SK-N-SH (cell line): ENCODE measurements around the gene AGBL1. TPM values are rescaled to one million over a fixed set of nuclear protein-coding genes. Genes with fewer than 3 reads are reported as not detected.

ENCODE experiments used
- CTCF ChIA-PET: fragments of 300-600, 350-600 bp; formaldehyde crosslinking; extraction: SDS; loops from one replicate; lab custom pipeline; 2021; lab: Yijun Ruan, JAX
- POLR2A ChIA-PET: fragments of 350-600 bp; sonication (Branson Sonifier 250); formaldehyde crosslinking; extraction: SDS; loops from one replicate; lab custom pipeline; 2020; ENCODE audit warnings: antibody characterized with exemption, inconsistent platforms; lab: Yijun Ruan, JAX
- DNase-seq: peaks from one replicate; pipeline ENCODE4 v3.0.0; 2012
- H2AFZ ChIP-seq: fragments of 200-600 bp; sonication (generic); 2 replicates; pipeline ENCODE4 v1.8.1; 2016; ENCODE audit warnings: antibody characterized with exemption, mild to moderate bottlenecking, low read depth
- H3F3A ChIP-seq: fragments of 200-600 bp; sonication (generic); replicated peaks from 2 replicates; pipeline ENCODE3; 2016; ENCODE audit warnings: antibody characterized with exemption, mild to moderate bottlenecking; ENCODE audit not compliant: insufficient read depth
- H3K27ac ChIP-seq, 2 experiments: fragments of 200-500 bp in 1 of 2; fragments of 200-600 bp in 1 of 2; sonication (Bioruptor generic) in 1 of 2; sonication (generic), shearing (Covaris generic) in 1 of 2; 2 replicates each; pipeline versions ENCODE4 v1.5.1 to v1.6.1; 2014 to 2016; ENCODE audit warnings: low read depth in 2 of 2, inconsistent platforms in 1 of 2, low read length in 1 of 2, mild to moderate bottlenecking in 1 of 2, mixed read lengths in 1 of 2
- H3K27me3 ChIP-seq: fragments of 200-600 bp; sonication (generic), shearing (Covaris generic); 2 replicates; pipeline ENCODE4 v1.6.1; 2016; ENCODE audit warnings: mixed run types; ENCODE audit not compliant: insufficient read depth
- H3K36me3 ChIP-seq, 2 experiments: fragments of 200-500 bp in 1 of 2; fragments of 200-600 bp in 1 of 2; sonication (Bioruptor generic) in 1 of 2; sonication (generic) in 1 of 2; replicated peaks in 1 of 2; 2 replicates each; pipeline versions ENCODE3 to v1.5.1; 2014 to 2016; ENCODE audit warnings: low read length in 1 of 2, mild to moderate bottlenecking in 1 of 2; ENCODE audit not compliant: insufficient read depth in 2 of 2, control insufficient read depth in 1 of 2
- H3K4me1 ChIP-seq, 2 experiments: fragments of 200-500 bp in 1 of 2; fragments of 200-600 bp in 1 of 2; sonication (Bioruptor generic) in 1 of 2; sonication (generic), shearing (Covaris generic) in 1 of 2; 2 replicates each; pipeline versions ENCODE4 v1.5.1 to v1.6.1; 2014 to 2016; ENCODE audit warnings: low read depth in 1 of 2, low read length in 1 of 2, mixed run types in 1 of 2; ENCODE audit not compliant: insufficient read depth in 2 of 2, control insufficient read depth in 1 of 2
- H3K4me2 ChIP-seq: fragments of 200-600 bp; sonication (generic), shearing (Covaris generic); 2 replicates; pipeline ENCODE4 v1.6.1; 2017; ENCODE audit warnings: mixed run types
- H3K4me3 ChIP-seq, 2 experiments: fragments of 200-500 bp in 1 of 2; fragments of 200-600 bp in 1 of 2; sonication (Bioruptor generic) in 1 of 2; sonication (generic), shearing (Covaris generic) in 1 of 2; 2 replicates each; pipeline versions ENCODE4 v1.5.1 to v1.8.1; 2014 to 2016; ENCODE audit warnings: low read depth in 2 of 2, inconsistent platforms in 1 of 2, low read length in 1 of 2, mild to moderate bottlenecking in 1 of 2, mixed read lengths in 1 of 2, moderate library complexity in 1 of 2
- H3K79me2 ChIP-seq: fragments of 200-600 bp; sonication (generic); 2 replicates; pipeline ENCODE4 v1.8.1; 2017; ENCODE audit warnings: mild to moderate bottlenecking; ENCODE audit not compliant: insufficient read depth
- H3K9ac ChIP-seq: fragments of 200-600 bp; sonication (generic); 2 replicates; pipeline ENCODE4 v1.6.1; 2017; ENCODE audit warnings: mixed run types
- H3K9me2 ChIP-seq: fragments of 200-600 bp; sonication (generic); 2 replicates; pipeline ENCODE4 v1.6.1; 2017; ENCODE audit warnings: mixed run types
- H3K9me3 ChIP-seq: fragments of 200-600 bp; sonication (generic); 2 replicates; pipeline ENCODE4 v1.6.1; 2017; ENCODE audit warnings: mixed run types, mild to moderate bottlenecking, moderate library complexity
- H4K20me1 ChIP-seq: fragments of 200-600 bp; sonication (generic); 2 replicates; pipeline ENCODE4 v1.6.1; 2017; ENCODE audit warnings: mild to moderate bottlenecking, mixed run types; ENCODE audit not compliant: insufficient read depth
- CHD2 ChIP-seq: fragments of 150-350 bp; IDR thresholded peaks from 2 replicates; pipeline ENCODE4 v1.6.1; 2018; ENCODE audit warnings: low read length; ENCODE audit not compliant: partially characterized antibody
- EP300 ChIP-seq, 2 experiments: IDR thresholded peaks; 2 replicates each; pipeline versions ENCODE4 v1.4.0 to v1.6.1; 2012; ENCODE audit warnings: borderline replicate concordance in 1 of 2, low read depth in 1 of 2, low read length in 1 of 2
- FOSL2 ChIP-seq: IDR thresholded peaks from 2 replicates; pipeline ENCODE4 v1.4.0; 2012; ENCODE audit warnings: low read depth, mild to moderate bottlenecking, moderate library complexity, borderline replicate concordance
- JUND ChIP-seq: IDR thresholded peaks from 2 replicates; pipeline ENCODE4 v1.4.0; 2012
- MEF2A ChIP-seq: IDR thresholded peaks from 2 replicates; pipeline ENCODE4 v1.4.0; 2012; ENCODE audit warnings: low read depth, borderline replicate concordance
- NFIC ChIP-seq: IDR thresholded peaks from 2 replicates; pipeline ENCODE4 v1.4.0; 2012; ENCODE audit warnings: borderline replicate concordance
- NRF1 ChIP-seq: IDR thresholded peaks from 2 replicates; pipeline ENCODE4 v1.6.1; 2012; ENCODE audit warnings: low read depth, mild to moderate bottlenecking, low read length
- POLR2AphosphoS5 ChIP-seq: IDR thresholded peaks from 2 replicates; pipeline ENCODE4 v1.6.1; 2012; ENCODE audit warnings: low read depth, low read length
- RFX5 ChIP-seq: IDR thresholded peaks from 2 replicates; pipeline ENCODE4 v1.6.1; 2012; ENCODE audit warnings: mild to moderate bottlenecking, improper control_type of control experiment, low read length
- SIN3A ChIP-seq: IDR thresholded peaks from 2 replicates; pipeline ENCODE4 v1.6.1; 2012; ENCODE audit warnings: low read depth, mild to moderate bottlenecking, low read length, moderate library complexity, borderline replicate concordance
- TCF12 ChIP-seq: IDR thresholded peaks from 2 replicates; pipeline ENCODE4 v1.4.0; 2012
- TEAD4 ChIP-seq: IDR thresholded peaks from 2 replicates; pipeline ENCODE4 v1.4.0; 2012; ENCODE audit warnings: mild to moderate bottlenecking, borderline replicate concordance; ENCODE audit not compliant: insufficient read depth
- YY1 ChIP-seq: IDR thresholded peaks from 2 replicates; pipeline ENCODE4 v1.4.0; 2012; ENCODE audit warnings: low read depth, mild to moderate bottlenecking
- WGBS: methylation state at CpG from one replicate; pipeline ENCODE4 v1.1.6; 2017; ENCODE audit warnings: low lambda C conversion rate; 5-methylcytosine and 5-hydroxymethylcytosine counted together
- polyA plus RNA-seq, 3 experiments: library from polyadenylated mRNA; depleted of rRNA; stranded (reverse); fragments of >200 nt; gene quantifications; 2 replicates each; pipeline ENCODE4 v1.2.3, GENCODE V29; 2012
- TF ChIP-seq, protein P1 (sequence below): IDR thresholded peaks from 2 replicates; pipeline ENCODE4 v1.4.0; 2012; ENCODE audit warnings: low read depth, borderline replicate concordance
- TF ChIP-seq, protein P2 (sequence below): IDR thresholded peaks from 2 replicates; pipeline ENCODE4 v1.4.0; 2012; ENCODE audit warnings: low read depth, borderline replicate concordance
- TF ChIP-seq, protein P3 (sequence below): fragments of 150-350 bp; IDR thresholded peaks from 2 replicates; pipeline ENCODE4 v1.6.1; 2016; ENCODE audit warnings: mild to moderate bottlenecking, low read depth, low read length
- TF ChIP-seq, protein P4 (sequence below): IDR thresholded peaks from 2 replicates; pipeline ENCODE4; 2012

AGBL1 gene
- polyA plus RNA-seq, 1 of the 3 experiments (the other 2 are of a cell fraction), result not detected

DNA sequence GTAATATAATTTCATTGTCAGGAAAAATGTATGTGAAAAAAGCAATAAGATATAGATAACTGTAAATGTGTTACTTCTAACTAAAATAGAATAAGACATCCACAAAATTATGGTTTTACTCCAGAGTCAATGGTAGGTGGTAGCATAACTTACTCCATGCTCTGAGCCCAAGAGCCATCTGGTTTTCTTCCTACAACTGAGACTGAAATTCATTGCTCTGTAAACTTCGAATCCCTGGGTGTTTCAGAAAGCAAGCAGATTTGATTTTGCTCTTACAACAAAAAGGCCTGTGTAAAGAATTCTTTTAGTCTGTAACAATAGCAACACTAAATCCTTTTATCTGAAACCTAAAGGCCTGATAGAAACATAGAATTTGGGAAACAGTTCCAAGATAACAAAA lies 805.9 kb downstream of the AGBL1 start:
- POLR2A ChIA-PET, result no interaction called here
- TF ChIP-seq EP300 (IDR thresholded peaks at IDR 0.05; ENCODE audit: borderline replicate concordance in 1 of 2, low read depth in 1 of 2, low read length in 1 of 2), result no peak
- no peak for TF ChIP-seq TCF12
- TF ChIP-seq YY1, result no peak
- no peak for TF ChIP-seq SIN3A
- TF ChIP-seq, protein P1, sequence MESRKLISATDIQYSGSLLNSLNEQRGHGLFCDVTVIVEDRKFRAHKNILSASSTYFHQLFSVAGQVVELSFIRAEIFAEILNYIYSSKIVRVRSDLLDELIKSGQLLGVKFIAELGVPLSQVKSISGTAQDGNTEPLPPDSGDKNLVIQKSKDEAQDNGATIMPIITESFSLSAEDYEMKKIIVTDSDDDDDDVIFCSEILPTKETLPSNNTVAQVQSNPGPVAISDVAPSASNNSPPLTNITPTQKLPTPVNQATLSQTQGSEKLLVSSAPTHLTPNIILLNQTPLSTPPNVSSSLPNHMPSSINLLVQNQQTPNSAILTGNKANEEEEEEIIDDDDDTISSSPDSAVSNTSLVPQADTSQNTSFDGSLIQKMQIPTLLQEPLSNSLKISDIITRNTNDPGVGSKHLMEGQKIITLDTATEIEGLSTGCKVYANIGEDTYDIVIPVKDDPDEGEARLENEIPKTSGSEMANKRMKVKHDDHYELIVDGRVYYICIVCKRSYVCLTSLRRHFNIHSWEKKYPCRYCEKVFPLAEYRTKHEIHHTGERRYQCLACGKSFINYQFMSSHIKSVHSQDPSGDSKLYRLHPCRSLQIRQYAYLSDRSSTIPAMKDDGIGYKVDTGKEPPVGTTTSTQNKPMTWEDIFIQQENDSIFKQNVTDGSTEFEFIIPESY, result no peak
- TF ChIP-seq, protein P2, sequence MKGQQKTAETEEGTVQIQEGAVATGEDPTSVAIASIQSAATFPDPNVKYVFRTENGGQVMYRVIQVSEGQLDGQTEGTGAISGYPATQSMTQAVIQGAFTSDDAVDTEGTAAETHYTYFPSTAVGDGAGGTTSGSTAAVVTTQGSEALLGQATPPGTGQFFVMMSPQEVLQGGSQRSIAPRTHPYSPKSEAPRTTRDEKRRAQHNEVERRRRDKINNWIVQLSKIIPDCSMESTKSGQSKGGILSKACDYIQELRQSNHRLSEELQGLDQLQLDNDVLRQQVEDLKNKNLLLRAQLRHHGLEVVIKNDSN, result no peak
- TF ChIP-seq POLR2AphosphoS5, result no peak
- TF ChIP-seq, protein P3, sequence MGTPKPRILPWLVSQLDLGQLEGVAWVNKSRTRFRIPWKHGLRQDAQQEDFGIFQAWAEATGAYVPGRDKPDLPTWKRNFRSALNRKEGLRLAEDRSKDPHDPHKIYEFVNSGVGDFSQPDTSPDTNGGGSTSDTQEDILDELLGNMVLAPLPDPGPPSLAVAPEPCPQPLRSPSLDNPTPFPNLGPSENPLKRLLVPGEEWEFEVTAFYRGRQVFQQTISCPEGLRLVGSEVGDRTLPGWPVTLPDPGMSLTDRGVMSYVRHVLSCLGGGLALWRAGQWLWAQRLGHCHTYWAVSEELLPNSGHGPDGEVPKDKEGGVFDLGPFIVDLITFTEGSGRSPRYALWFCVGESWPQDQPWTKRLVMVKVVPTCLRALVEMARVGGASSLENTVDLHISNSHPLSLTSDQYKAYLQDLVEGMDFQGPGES, result no peak
- TF ChIP-seq MEF2A, result no peak
- no peak for TF ChIP-seq NRF1
- TF ChIP-seq CHD2, result no peak
- TF ChIP-seq, protein P4, sequence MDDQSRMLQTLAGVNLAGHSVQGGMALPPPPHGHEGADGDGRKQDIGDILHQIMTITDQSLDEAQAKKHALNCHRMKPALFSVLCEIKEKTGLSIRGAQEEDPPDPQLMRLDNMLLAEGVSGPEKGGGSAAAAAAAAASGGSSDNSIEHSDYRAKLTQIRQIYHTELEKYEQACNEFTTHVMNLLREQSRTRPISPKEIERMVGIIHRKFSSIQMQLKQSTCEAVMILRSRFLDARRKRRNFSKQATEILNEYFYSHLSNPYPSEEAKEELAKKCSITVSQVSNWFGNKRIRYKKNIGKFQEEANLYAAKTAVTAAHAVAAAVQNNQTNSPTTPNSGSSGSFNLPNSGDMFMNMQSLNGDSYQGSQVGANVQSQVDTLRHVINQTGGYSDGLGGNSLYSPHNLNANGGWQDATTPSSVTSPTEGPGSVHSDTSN, result no peak
- H3K9ac ChIP-seq, result no peak overlapping the region

DNA sequence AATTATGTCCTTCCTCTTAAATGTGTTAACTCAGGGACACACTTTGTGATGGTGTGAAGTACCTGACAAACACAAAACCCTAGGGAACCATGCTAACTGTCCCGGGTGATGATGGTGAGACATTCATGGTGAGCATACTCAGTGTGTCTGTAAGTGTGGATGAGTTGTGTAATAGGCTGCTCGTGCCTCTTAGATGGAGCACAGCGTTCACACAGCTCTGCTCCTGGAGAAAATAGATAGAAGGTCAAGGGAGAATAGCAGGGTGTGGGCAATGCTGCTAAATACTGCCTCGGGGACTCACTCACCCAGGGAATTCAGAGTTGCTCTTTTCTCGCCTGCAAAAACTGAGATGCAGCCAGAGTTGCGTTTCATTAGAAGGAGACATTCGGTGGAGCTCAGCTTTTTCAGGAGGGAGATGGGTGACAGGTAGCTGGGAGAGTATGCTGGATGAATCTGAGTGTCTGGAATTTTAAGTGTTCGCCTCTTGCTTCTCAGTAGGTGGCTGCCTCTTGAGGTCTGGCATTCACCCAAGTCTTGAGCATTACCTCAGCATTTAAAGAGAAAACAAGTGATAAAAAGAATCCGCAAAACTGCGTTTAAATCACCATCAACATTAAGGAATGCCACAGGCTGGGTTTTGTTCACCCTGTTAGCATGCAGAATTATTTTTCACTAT lies 813.2 kb downstream of the AGBL1 start:
- Histone ChIP-seq H3K4me2 (0 out of 2 replicates have a peak overlapping the region, but pooled peaks have one; percentile 2), H3K79me2 (no peaks in the 10 kb centered on the region), H3K4me3 (no peak overlapping the region), H3K9me2 (no peaks in the 10 kb centered on the region), H3K9ac (no peak overlapping the region), H3K36me3 (no peaks in the 10 kb centered on the region), H3K9me3 (no peaks in the 10 kb centered on the region), H3F3A (no peaks in the 10 kb centered on the region), H3K27ac (no peak overlapping the region), H4K20me1 (no peaks in the 10 kb centered on the region), H3K4me1 (no peaks in the 10 kb centered on the region), H2AFZ (no peak overlapping the region), H3K27me3 (no peaks in the 10 kb centered on the region)
- CTCF ChIA-PET, result no interaction called here
- TF ChIP-seq NFIC (peak; percentile 89), EP300 (IDR thresholded peaks at IDR 0.05; ENCODE audit: borderline replicate concordance in 1 of 2, low read depth in 1 of 2, low read length in 1 of 2) (peak in 1 of 2 experiments; percentile 72; a peak in 1 of 4 replicates), JUND (peak; percentile 43), FOSL2 (peak; percentile 32; the same call in 1 of the 2 replicates), TCF12 (peak; percentile 68), RFX5 (no peak), TEAD4 (peak; percentile 74)
- TF ChIP-seq, protein P1, result no peak
- TF ChIP-seq, protein P4, result peak; percentile 60
- 29% methylated on average over 10 of the region's 10 CpGs for WGBS
- no peak for DNase-seq
- POLR2A ChIA-PET, result no interaction called here

More for the DNA sequence above, 805.9 kb downstream of the AGBL1 start:
- Histone ChIP-seq H3K27me3 (no peaks in the 10 kb centered on the region), H3K9me3 (no peaks in the 10 kb centered on the region), H3K27ac (no peak overlapping the region), H2AFZ (no peak overlapping the region), H3K4me1 (no peaks in the 10 kb centered on the region), H3F3A (no peaks in the 10 kb centered on the region), H3K36me3 (no peaks in the 10 kb centered on the region), H3K4me2 (no peak overlapping the region), H4K20me1 (no peaks in the 10 kb centered on the region), H3K9me2 (no peaks in the 10 kb centered on the region), H3K79me2 (no peaks in the 10 kb centered on the region), H3K4me3 (no peak overlapping the region)
- CTCF ChIA-PET, result no interaction called here
- DNase-seq, result no peak
- WGBS, result 33% methylated on average over 1 of the region's 1 CpG
